Iris pigment epithelial cell (primary cell): ENCODE results near the gene EPC1.
A peak's percentile ranks its signal among the peaks of the same experiment; 100 is the strongest.
"Not testable (repeated sequence)": the region's sequence is repeated elsewhere in the genome, so short reads cannot be mapped to it uniquely, and the experiment has no call there.

Experiments used
- DNase-seq: peaks from one replicate; pipeline ENCODE4 v3.0.0-alpha.2; 2011; ENCODE audit warnings: low read depth

The EPC1 gene

GRCh38 chr10:32271617-32272016, 75.3 kb downstream of the EPC1 start:
- DNase-seq: peak; percentile 82

GRCh38 chr10:32269343-32270100, 77.4 kb downstream of the EPC1 start:
- DNase-seq: no peak

- no peak for DNase-seq
Measured at GRCh38 chr10:32268788-32269187, 78.2 kb downstream of the EPC1 start.

GRCh38 chr10:32266979-32267378, 80.0 kb downstream of the EPC1 start:
- no peak for DNase-seq

- no peak for DNase-seq
Measured at GRCh38 chr10:32266566-32266965, 80.4 kb downstream of the EPC1 start.

- no peak for DNase-seq
Measured at GRCh38 chr10:32265756-32266155, 81.2 kb downstream of the EPC1 start.

- DNase-seq: no peak
Measured at GRCh38 chr10:32263300-32263699, 83.7 kb downstream of the EPC1 start.

GRCh38 chr10:32259551-32259950, 87.4 kb downstream of the EPC1 start:
- no peak for DNase-seq

GRCh38 chr10:32256613-32257437, 90.1 kb downstream of the EPC1 start:
- peak; percentile 34 for DNase-seq

GRCh38 chr10:32253821-32254220, 93.1 kb downstream of the EPC1 start:
- DNase-seq: no peak

GRCh38 chr10:32253276-32253675, 93.7 kb downstream of the EPC1 start:
- peak; percentile 15 for DNase-seq

- DNase-seq: not testable (repeated sequence)
Measured at GRCh38 chr10:32250489-32250888, 96.5 kb downstream of the EPC1 start.

- DNase-seq: no peak
Measured at GRCh38 chr10:32246685-32247084, 100.3 kb downstream of the EPC1 start.

- DNase-seq: no peak
Measured at GRCh38 chr10:32245760-32246159, 101.2 kb downstream of the EPC1 start.

- DNase-seq: no peak
Measured at GRCh38 chr10:32244421-32245207, 102.3 kb downstream of the EPC1 start.

- DNase-seq: no peak
Measured at GRCh38 chr10:32244011-32244410, 102.9 kb downstream of the EPC1 start.

GRCh38 chr10:32241946-32242345, 105.0 kb downstream of the EPC1 start:
- no peak for DNase-seq

GRCh38 chr10:32240471-32240870, 106.5 kb downstream of the EPC1 start:
- DNase-seq: no peak

- peak; percentile 87 for DNase-seq
Measured at GRCh38 chr10:32239769-32240168, 107.2 kb downstream of the EPC1 start.

GRCh38 chr10:32237644-32238345, 109.2 kb downstream of the EPC1 start:
- DNase-seq: peak; percentile 55

- no peak for DNase-seq
Measured at GRCh38 chr10:32234471-32234870, 112.5 kb downstream of the EPC1 start.

GRCh38 chr10:32233375-32233774, 113.6 kb downstream of the EPC1 start:
- not testable (repeated sequence) for DNase-seq
